ENCODE data around the gene POLD3. TPM values are rescaled to one million over a fixed set of nuclear protein-coding genes. Genes with fewer than 3 reads are reported as not detected.

The POLD3 gene
- total and polyA plus RNA-seq, 4 donors: 7.6 to 21.1 (median 15.0) TPM

DNA sequence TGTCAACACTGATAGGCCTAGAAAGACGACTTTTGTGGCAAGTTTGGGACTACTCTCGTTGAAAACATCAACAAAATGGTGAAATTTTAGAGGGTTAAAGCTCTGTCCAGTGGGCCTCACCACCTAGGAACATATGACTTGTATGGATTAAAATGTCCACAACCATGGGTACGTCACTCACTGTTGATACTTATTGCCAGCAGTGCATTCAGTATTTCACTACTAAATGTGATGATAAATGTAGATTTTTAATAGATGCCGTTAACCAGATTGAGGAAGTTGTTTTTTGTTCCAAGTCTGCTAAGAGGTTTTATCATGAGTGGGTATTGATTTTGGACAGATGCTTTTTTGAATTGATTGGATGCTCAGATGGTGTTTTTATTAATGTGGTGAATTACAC lies 33.7 kb downstream of the POLD3 start:
- ATAC-seq (ENCODE audit: insufficient read depth, low FRiP score) (no peak), DNase-seq (no peak)
- WGBS, 2 donors: 89 to 93% methylated on average over 4 of the region's 4 CpGs
- Histone ChIP-seq H3K36me3 (ENCODE audit: control insufficient read depth in 4 of 4, insufficient read depth in 4 of 4, low read length in 4 of 4) (peaks cover 1 to 20% (median 11%) of the 10 kb centered on the region in 4 donors), H3K4me3 (no peak overlapping the region), H3K9ac (ENCODE audit: insufficient read depth in 1 of 2, low read length in 2 of 2) (no peak overlapping the region), H3K27ac (ENCODE audit: low read depth in 1 of 2, low read length in 1 of 2) (no peak overlapping the region), H3K4me1 (ENCODE audit: control insufficient read depth in 5 of 5, insufficient read depth in 5 of 5, low read length in 5 of 5) (peaks cover 0 to 2% (median 0%) of the 10 kb centered on the region in 5 donors), H3K9me3 (ENCODE audit: control insufficient read depth in 4 of 4, insufficient read depth in 3 of 4, low read length in 3 of 4) (no peaks in the 10 kb centered on the region), H3K27me3 (ENCODE audit: control insufficient read depth in 3 of 3, insufficient read depth in 3 of 3, low read length in 2 of 3) (no peaks in the 10 kb centered on the region)
- TF ChIP-seq, protein P1, sequence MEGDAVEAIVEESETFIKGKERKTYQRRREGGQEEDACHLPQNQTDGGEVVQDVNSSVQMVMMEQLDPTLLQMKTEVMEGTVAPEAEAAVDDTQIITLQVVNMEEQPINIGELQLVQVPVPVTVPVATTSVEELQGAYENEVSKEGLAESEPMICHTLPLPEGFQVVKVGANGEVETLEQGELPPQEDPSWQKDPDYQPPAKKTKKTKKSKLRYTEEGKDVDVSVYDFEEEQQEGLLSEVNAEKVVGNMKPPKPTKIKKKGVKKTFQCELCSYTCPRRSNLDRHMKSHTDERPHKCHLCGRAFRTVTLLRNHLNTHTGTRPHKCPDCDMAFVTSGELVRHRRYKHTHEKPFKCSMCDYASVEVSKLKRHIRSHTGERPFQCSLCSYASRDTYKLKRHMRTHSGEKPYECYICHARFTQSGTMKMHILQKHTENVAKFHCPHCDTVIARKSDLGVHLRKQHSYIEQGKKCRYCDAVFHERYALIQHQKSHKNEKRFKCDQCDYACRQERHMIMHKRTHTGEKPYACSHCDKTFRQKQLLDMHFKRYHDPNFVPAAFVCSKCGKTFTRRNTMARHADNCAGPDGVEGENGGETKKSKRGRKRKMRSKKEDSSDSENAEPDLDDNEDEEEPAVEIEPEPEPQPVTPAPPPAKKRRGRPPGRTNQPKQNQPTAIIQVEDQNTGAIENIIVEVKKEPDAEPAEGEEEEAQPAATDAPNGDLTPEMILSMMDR (IDR thresholded peaks at IDR 0.05; ENCODE audit: control extremely low read depth, extremely low read depth): no peak

DNA sequence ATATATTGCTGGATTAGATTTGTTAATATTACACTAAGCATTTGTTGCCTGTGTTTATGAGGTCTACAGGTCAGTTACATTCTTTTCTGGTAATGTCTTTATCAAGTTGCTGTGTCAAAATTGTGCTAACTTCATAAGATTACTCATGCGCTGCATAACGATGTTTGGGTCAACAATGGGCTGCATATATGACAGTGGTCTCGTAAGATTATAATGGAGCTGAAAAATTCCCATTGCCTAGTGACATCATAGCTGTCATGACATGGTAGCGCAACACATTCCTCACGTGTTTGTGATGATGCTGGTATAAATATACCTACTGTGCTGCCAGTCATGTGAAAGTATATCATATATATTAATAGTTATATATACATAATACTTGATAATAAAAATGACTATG lies 34.2 kb downstream of the POLD3 start:
- Histone ChIP-seq H3K9me3 (ENCODE audit: control insufficient read depth in 4 of 4, insufficient read depth in 3 of 4, low read length in 3 of 4) (no peaks in the 10 kb centered on the region), H3K4me3 (no peak overlapping the region), H3K27ac (ENCODE audit: low read depth in 1 of 2, low read length in 1 of 2) (no peak overlapping the region), H3K27me3 (ENCODE audit: control insufficient read depth in 3 of 3, insufficient read depth in 3 of 3, low read length in 2 of 3) (no peaks in the 10 kb centered on the region), H3K36me3 (ENCODE audit: control insufficient read depth in 4 of 4, insufficient read depth in 4 of 4, low read length in 4 of 4) (peaks cover 0 to 20% (median 10%) of the 10 kb centered on the region in 4 donors), H3K9ac (ENCODE audit: insufficient read depth in 1 of 2, low read length in 2 of 2) (no peak overlapping the region), H3K4me1 (ENCODE audit: control insufficient read depth in 5 of 5, insufficient read depth in 5 of 5, low read length in 5 of 5) (peaks cover 0 to 2% (median 0%) of the 10 kb centered on the region in 5 donors)
- ATAC-seq (ENCODE audit: insufficient read depth, low FRiP score) (no peak), DNase-seq (no peak)
- 96 to 98% methylated on average over 5 of the region's 5 CpGs for WGBS, 2 donors
- TF ChIP-seq, protein P1 (IDR thresholded peaks at IDR 0.05; ENCODE audit: control extremely low read depth, extremely low read depth): no peak

DNA sequence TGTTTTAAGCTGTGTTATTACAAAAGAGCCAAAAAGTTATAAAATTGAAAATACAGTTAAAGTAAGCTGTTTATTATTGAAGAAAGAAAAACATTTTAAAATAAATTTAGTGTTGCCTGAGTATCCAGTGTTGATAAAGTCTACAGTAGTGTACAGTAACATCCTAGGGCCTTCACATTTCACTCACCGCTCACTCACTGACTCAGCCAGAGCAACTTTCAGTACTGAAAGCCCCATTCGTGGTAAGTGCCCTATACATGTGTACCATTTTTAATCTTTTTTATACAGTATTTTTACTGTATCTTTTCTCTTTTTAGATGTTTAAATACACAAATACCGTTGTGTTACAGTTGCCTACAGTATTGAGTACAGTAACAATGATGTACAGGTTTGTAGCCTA lies 35.0 kb downstream of the POLD3 start:
- no peak overlapping the region for H3K9ac ChIP-seq (ENCODE audit: insufficient read depth in 1 of 2, low read length in 2 of 2)
- TF ChIP-seq, protein P1 (IDR thresholded peaks at IDR 0.05; ENCODE audit: control extremely low read depth, extremely low read depth): no peak
- H3K4me1 ChIP-seq (ENCODE audit: control insufficient read depth in 5 of 5, insufficient read depth in 5 of 5, low read length in 5 of 5): peaks cover 0 to 2% (median 0%) of the 10 kb centered on the region in 5 donors
- DNase-seq (no peak), ATAC-seq (ENCODE audit: insufficient read depth, low FRiP score) (no peak)
- 96% methylated on average over 3 of the region's 3 CpGs for WGBS, 2 donors
- no peak overlapping the region for H3K27ac ChIP-seq (ENCODE audit: low read depth in 1 of 2, low read length in 1 of 2)
- H3K27me3 ChIP-seq (ENCODE audit: control insufficient read depth in 3 of 3, insufficient read depth in 3 of 3, low read length in 2 of 3): no peaks in the 10 kb centered on the region
- H3K36me3 ChIP-seq (ENCODE audit: control insufficient read depth in 4 of 4, insufficient read depth in 4 of 4, low read length in 4 of 4): peaks cover 0 to 20% (median 10%) of the 10 kb centered on the region in 4 donors
- no peaks in the 10 kb centered on the region for H3K9me3 ChIP-seq (ENCODE audit: control insufficient read depth in 4 of 4, insufficient read depth in 3 of 4, low read length in 3 of 4)
- H3K4me3 ChIP-seq: no peak overlapping the region

DNA sequence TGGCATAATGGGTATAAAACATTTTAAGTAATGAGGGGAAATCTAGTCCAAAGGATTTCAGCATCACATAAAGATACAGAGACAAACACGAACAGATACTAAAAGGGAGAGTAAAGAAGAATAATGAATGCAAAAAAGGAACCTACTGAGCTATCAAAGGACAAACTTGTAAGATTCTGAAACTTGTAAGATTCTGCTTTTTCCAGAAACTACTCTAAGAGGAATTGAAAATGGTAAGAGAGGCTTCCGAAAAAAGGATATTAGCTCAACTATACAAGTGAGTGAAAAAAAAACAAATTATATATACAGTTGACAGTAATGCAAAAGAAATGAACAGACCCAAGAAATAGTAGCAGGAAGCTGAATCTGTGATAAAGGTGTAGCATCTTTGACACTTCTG lies 37.7 kb downstream of the POLD3 start:
- DNase-seq (no peak), ATAC-seq (ENCODE audit: insufficient read depth, low FRiP score) (no peak)
- TF ChIP-seq, protein P1 (IDR thresholded peaks at IDR 0.05; ENCODE audit: control extremely low read depth, extremely low read depth): no peak
- no peak overlapping the region for H3K9ac ChIP-seq (ENCODE audit: insufficient read depth in 1 of 2, low read length in 2 of 2)
- H3K4me1 ChIP-seq (ENCODE audit: control insufficient read depth in 5 of 5, insufficient read depth in 5 of 5, low read length in 5 of 5): peaks cover 0 to 2% (median 0%) of the 10 kb centered on the region in 5 donors
- no peaks in the 10 kb centered on the region for H3K27me3 ChIP-seq (ENCODE audit: control insufficient read depth in 3 of 3, insufficient read depth in 3 of 3, low read length in 2 of 3)
- no peak overlapping the region for H3K27ac ChIP-seq (ENCODE audit: low read depth in 1 of 2, low read length in 1 of 2)
- H3K4me3 ChIP-seq: no peak overlapping the region
- H3K36me3 ChIP-seq (ENCODE audit: control insufficient read depth in 4 of 4, insufficient read depth in 4 of 4, low read length in 4 of 4): peaks cover 4 to 21% (median 14%) of the 10 kb centered on the region in 4 donors
- no peaks in the 10 kb centered on the region for H3K9me3 ChIP-seq (ENCODE audit: control insufficient read depth in 4 of 4, insufficient read depth in 3 of 4, low read length in 3 of 4)
- whole genome bisulfite sequencing, 2 donors: 85 to 86% methylated on average over 2 of the region's 2 CpGs
